Heart right ventricle (tissue), 16 donors: Measurements from ENCODE around the gene NDUFA3. TPM values are rescaled to one million over a fixed set of nuclear protein-coding genes. Genes with fewer than 3 reads are reported as not detected.

Experiments
- ATAC-seq, 8 donors: fragments of 200-7000 bp; cut with Tn5 transposase; one replicate each; pipeline ENCODE4 v1.9.1; 2020; ENCODE audit warnings: mild to moderate bottlenecking in 8 of 8, moderate library complexity in 8 of 8, moderate number of reproducible peaks in 1 of 8
- DNase-seq, 2 donors: peaks; one replicate each; pipeline ENCODE4 v3.0.0-alpha.2; 2020
- H3K27ac ChIP-seq, 10 donors: fragments of 200-600 bp; sonication (generic) in 2 of 10; one replicate each; pipeline versions ENCODE4 v1.5.0 to v1.8.0; 2020 to 2022; ENCODE audit warnings: mild to moderate bottlenecking in 3 of 10
- H3K27me3 ChIP-seq, 7 donors: fragments of 200-600 bp; one replicate each; pipeline ENCODE4 v1.8.0; 2021 to 2022; ENCODE audit warnings: mild to moderate bottlenecking in 2 of 7
- H3K36me3 ChIP-seq, 9 donors: fragments of 200-600 bp; sonication (generic) in 1 of 9; one replicate each; pipeline versions ENCODE4 v1.5.0 to v1.8.0; 2020 to 2022; ENCODE audit warnings: mild to moderate bottlenecking in 2 of 9
- H3K4me1 ChIP-seq, 9 donors: fragments of 200-600 bp; sonication (generic) in 1 of 9; one replicate each; pipeline versions ENCODE4 v1.5.0 to v1.8.0; 2020 to 2022; ENCODE audit warnings: mild to moderate bottlenecking in 4 of 9
- H3K4me3 ChIP-seq, 10 donors: fragments of 200-600 bp; sonication (generic) in 2 of 10; one replicate each; pipeline versions ENCODE4 v1.5.0 to v1.8.0; 2020 to 2022; ENCODE audit warnings: mild to moderate bottlenecking in 7 of 10, moderate library complexity in 2 of 10
- H3K9me3 ChIP-seq, 11 donors: fragments of 200-600 bp in 10 of 11; sonication (generic) in 2 of 11; one replicate each; pipeline versions ENCODE4 v1.5.0 to v1.8.0; 2013 to 2022; ENCODE audit warnings: mild to moderate bottlenecking in 2 of 11, control low read depth in 1 of 11, moderate library complexity in 1 of 11
- CTCF ChIP-seq, 9 donors: fragments of 200-600 bp; sonication (generic) in 2 of 9; IDR thresholded peaks; one replicate each; pipeline versions ENCODE4 v1.5.0 to v1.8.0; 2021 to 2022; ENCODE audit warnings: antibody characterized with exemption in 9 of 9, mild to moderate bottlenecking in 5 of 9, moderate library complexity in 1 of 9
- WGBS, 2 donors: extraction: QIAGEN DNeasy Blood & Tissue Kit; methylation state at CpG; one replicate each; pipeline ENCODE4 v1.1.7; 2013; ENCODE audit warnings: inconsistent platforms in 1 of 2; 5-methylcytosine and 5-hydroxymethylcytosine counted together
- intact Hi-C, 10 donors: fragments of 100-400 bp; cut with DNase I; formaldehyde crosslinking; loops; one replicate each; pipeline versions ENCODE4 v1.11.1 to v1.14.2; 2022
- polyA plus RNA-seq, 2 donors: library from polyadenylated mRNA; stranded (reverse); fragments of 200-250 nt; gene quantifications; one replicate each; pipeline ENCODE4 v1.2.3, GENCODE V29; 2013
- total RNA-seq, 10 donors: library from RNA; stranded (reverse); fragmentation: NEBNext Ultra II Directional in 3 of 10; extraction: Animal tissue kit (Norgen Biotek cat#: 25700) in 3 of 10; gene quantifications; one replicate each; pipeline versions ENCODE4 v1.2.1 to v1.2.4, GENCODE V29; 2021 to 2023
- donor health status: Arrhythmogenic right ventricular cardiomyopathy.
- donor health status: ischemic (EF 13 %, LVEDD 7.1; RV severe dilation, severe dysfunction).
- donor health status: healthy with polysubstance abuse.
- donor health status: DM: no; HTN: yes; CAD: no.
- donor health status: DM: no; HTN: no; CAD: no.
- donor health status: ischemic (EF 25% LVEDD 6.9; RV normal size, moderate dysfunction).
- donor health status: ischemic (EF 25% LVEDD 5.7; RV mildly dilated, moderate dysfunction).
- donor health status: healthy.
- donor health status: DM: yes; HTN: yes; CAD: no.
- donor health status: Ischemic cardiomyopathy.
- donor health status: ischemic (EF 35%, LVEDD 5.7; RV mildly dilated, moderate dysfunction).
- donor health status: nonischemic (EF 11% LVEDD 7.7; RV severe dilation, severe dysfunction).
- donor health status: DM: yes; HTN: yes; CAD: no.
- donor health status: PGD.
- donor health status: ischemic (EF 29% LVEDD 5.4; RV normal size, mild dysfunction).
- donor health status: nonischemic (EF 23%, LVEDD 6.1; RV moderate dilation, normal function).

Gene NDUFA3
- total and polyA plus RNA-seq, 12 donors = 239 to 3,395 (median 360) TPM

DNA sequence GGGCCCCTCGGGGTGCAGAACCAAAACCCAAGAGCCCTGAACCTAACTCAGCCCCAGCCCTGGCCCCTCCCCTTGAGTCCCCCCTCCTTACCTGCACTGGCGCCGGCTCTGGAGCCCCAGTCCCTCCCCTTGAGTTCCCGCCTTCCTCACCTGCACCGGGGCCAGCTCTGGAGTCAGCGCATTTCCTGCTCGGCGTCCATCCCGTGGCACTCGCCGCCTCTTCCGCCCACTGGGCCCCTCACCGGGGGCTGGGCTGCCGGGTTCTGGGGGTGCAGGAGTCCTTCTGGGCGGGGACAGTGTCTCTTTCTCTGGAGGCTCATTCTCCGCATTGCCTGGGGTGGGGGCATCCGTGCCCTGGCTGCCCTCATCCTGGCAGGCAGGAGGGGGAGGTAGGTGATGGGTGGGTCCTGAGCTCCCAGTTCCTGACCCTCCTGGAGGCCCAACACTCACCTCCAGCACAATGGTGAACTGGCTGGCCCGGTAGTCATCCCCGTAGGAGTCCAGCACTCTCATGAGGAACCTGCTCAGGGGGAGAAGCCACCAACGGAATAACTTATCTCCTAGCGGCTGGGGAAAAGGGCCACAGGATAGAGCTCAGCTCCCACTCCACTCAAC lies 5.3 kb downstream of the NDUFA3 start:
- Histone ChIP-seq H3K27me3 (no peaks in the 10 kb centered on the region), H3K4me3 (no peak overlapping the region), H3K9me3 (no peaks in the 10 kb centered on the region), H3K36me3 (peaks cover 0 to 77% (median 38%) of the 10 kb centered on the region in 9 donors), H3K4me1 (peaks cover 0 to 18% (median 10%) of the 10 kb centered on the region in 9 donors), H3K27ac (no peak overlapping the region)
- 75 to 80% methylated on average over 21 of the region's 21 CpGs for WGBS, 2 donors
- TF ChIP-seq CTCF (IDR thresholded peaks at IDR 0.05) = no peak
- ATAC-seq = no peak
- DNase-seq = no peak
- intact Hi-C loops = loop anchor here in 3 of 10 donors (10.0 kb wide), 3 partner anchors 133 to 947 kb away; no protein-coding TSS in a partner anchor

DNA sequence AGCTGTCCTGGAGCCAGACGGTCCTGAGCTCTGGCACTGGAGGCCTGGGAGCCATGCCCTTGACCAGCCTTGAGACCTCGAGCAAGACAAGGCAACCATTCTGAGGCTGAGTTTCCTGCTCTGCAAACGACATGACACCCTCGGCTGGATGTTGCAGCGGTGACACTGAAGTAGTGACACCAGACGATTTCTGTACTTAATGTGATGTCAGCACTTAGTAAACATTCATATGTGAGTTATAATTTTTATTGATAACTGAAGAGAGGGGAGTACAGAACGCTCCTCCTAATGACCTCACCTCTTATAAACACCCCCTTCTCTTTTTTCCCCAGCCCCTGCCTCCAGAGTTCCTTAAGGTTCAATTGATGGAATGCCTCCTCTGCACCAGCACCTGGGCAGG lies 5.8 kb downstream of the NDUFA3 start:
- no peak for TF ChIP-seq CTCF (IDR thresholded peaks at IDR 0.05)
- Histone ChIP-seq H3K4me1 (peaks cover 0 to 13% (median 7%) of the 10 kb centered on the region in 9 donors), H3K27ac (no peak overlapping the region), H3K9me3 (no peaks in the 10 kb centered on the region), H3K36me3 (peaks cover 0 to 77% (median 38%) of the 10 kb centered on the region in 9 donors), H3K4me3 (no peak overlapping the region), H3K27me3 (no peaks in the 10 kb centered on the region)
- ATAC-seq (no peak), DNase-seq (no peak)
- WGBS, 2 donors = 69 to 76% methylated on average over 7 of the region's 7 CpGs
- intact Hi-C loops = loop anchor here in 3 of 10 donors (10.0 kb wide), 3 partner anchors 134 to 946 kb away; no protein-coding TSS in a partner anchor

- H3K4me1 ChIP-seq = peaks cover 0 to 13% (median 10%) of the 10 kb centered on the region in 9 donors
- no peaks in the 10 kb centered on the region for H3K9me3 ChIP-seq
- intact Hi-C loops = loop anchor here in 4 of 10 donors (10.0 kb wide), 4 partner anchors 135 to 945 kb away; partner anchors contain the start of gene MYADM (in 1 of the 4)
- peak in 3 of 8 donors; percentile 4 to 30 (median 29) for ATAC-seq
- no peak overlapping the region for H3K4me3 ChIP-seq
- WGBS, 2 donors = 67 to 79% methylated on average over 6 of the region's 6 CpGs
- peaks cover 0 to 77% (median 38%) of the 10 kb centered on the region in 9 donors for H3K36me3 ChIP-seq
- H3K27me3 ChIP-seq = no peaks in the 10 kb centered on the region
- no peak for TF ChIP-seq CTCF (IDR thresholded peaks at IDR 0.05)
- H3K27ac ChIP-seq = no peak overlapping the region
- DNase-seq = no peak
Measured at GRCh38 chr19:54109651-54110050, 7.0 kb downstream of the NDUFA3 start.

- Histone ChIP-seq H3K36me3 (peaks cover 0 to 48% (median 24%) of the 10 kb centered on the region in 9 donors), H3K9me3 (no peaks in the 10 kb centered on the region), H3K4me3 (peak overlapping the region; percentile 62 to 95 (median 74)), H3K27ac (peak overlapping the region in 9 of 10 donors; percentile 83 to 96 (median 93)), H3K27me3 (no peaks in the 10 kb centered on the region), H3K4me1 (peaks cover 10 to 30% (median 26%) of the 10 kb centered on the region in 9 donors)
- no peak for TF ChIP-seq CTCF (IDR thresholded peaks at IDR 0.05)
- peak; percentile 34 to 54 for DNase-seq
- intact Hi-C loops = loop anchor here in 3 of 10 donors (1.0 to 10.0 kb wide), 4 partner anchors 12 to 250 kb away; partner anchors contain the start of genes CNOT3 (in 2 of the 3), NDUFA3 (in 2 of the 3) and MYADM (in 1 of the 3)
- 15 to 21% methylated on average over 28 of the region's 28 CpGs for WGBS, 2 donors
- ATAC-seq = peak; percentile 25 to 64 (median 50)
Measured at GRCh38 chr19:54114340-54115108, 11.9 kb downstream of the NDUFA3 start.
